ENCODE data around the gene UBE2F.
"Not testable (repeated sequence)": the region's sequence is repeated elsewhere in the genome, so short reads cannot be mapped to it uniquely, and the experiment has no call there.

The UBE2F gene

GRCh38 chr2:238042090-238042489 lies 75.3 kb downstream of the UBE2F start:
- no peak for DNase-seq (ENCODE audit: extremely low read depth in 1 of 2, low read depth in 1 of 2)

- no peak for DNase-seq (ENCODE audit: extremely low read depth in 1 of 2, low read depth in 1 of 2)
Observed at GRCh38 chr2:238042849-238043584, 76.2 kb downstream of the UBE2F start.

- no peak for DNase-seq (ENCODE audit: extremely low read depth in 1 of 2, low read depth in 1 of 2)
Observed at GRCh38 chr2:238043851-238044250, 77.0 kb downstream of the UBE2F start.

GRCh38 chr2:238045575-238045974 lies 78.8 kb downstream of the UBE2F start:
- no peak for DNase-seq (ENCODE audit: extremely low read depth in 1 of 2, low read depth in 1 of 2)

- DNase-seq (ENCODE audit: extremely low read depth in 1 of 2, low read depth in 1 of 2) = no peak
Observed at GRCh38 chr2:238046725-238047270, 80.0 kb downstream of the UBE2F start.

- no peak for DNase-seq (ENCODE audit: extremely low read depth in 1 of 2, low read depth in 1 of 2)
Observed at GRCh38 chr2:238053191-238053776, 86.5 kb downstream of the UBE2F start.

- DNase-seq (ENCODE audit: extremely low read depth in 1 of 2, low read depth in 1 of 2) = no peak
Observed at GRCh38 chr2:238055841-238056240, 89.0 kb downstream of the UBE2F start.

GRCh38 chr2:238057696-238058575 lies 91.1 kb downstream of the UBE2F start:
- not testable (repeated sequence) for DNase-seq (ENCODE audit: extremely low read depth in 1 of 2, low read depth in 1 of 2)

- no peak for DNase-seq (ENCODE audit: extremely low read depth in 1 of 2, low read depth in 1 of 2)
Observed at GRCh38 chr2:238059505-238059904, 92.7 kb downstream of the UBE2F start.

GRCh38 chr2:238060096-238060541 lies 93.3 kb downstream of the UBE2F start:
- no peak for DNase-seq (ENCODE audit: extremely low read depth in 1 of 2, low read depth in 1 of 2)

- peak; percentile 93 to 95 for DNase-seq (ENCODE audit: extremely low read depth in 1 of 2, low read depth in 1 of 2)
Observed at GRCh38 chr2:238060542-238061314, 93.9 kb downstream of the UBE2F start, which contains the start of gene SCLY. Gene SCLY, plus strand, starts transcription at chr2:238061001. Its CDS starts 54 bp downstream, at chr2:238061055.

GRCh38 chr2:238061315-238062202 lies 94.7 kb downstream of the UBE2F start:
- peak in 1 of 2 donors; percentile 18 for DNase-seq (ENCODE audit: extremely low read depth in 1 of 2, low read depth in 1 of 2)

GRCh38 chr2:238063414-238064189 lies 96.8 kb downstream of the UBE2F start:
- no peak for DNase-seq (ENCODE audit: extremely low read depth in 1 of 2, low read depth in 1 of 2)

- DNase-seq (ENCODE audit: extremely low read depth in 1 of 2, low read depth in 1 of 2) = no peak
Observed at GRCh38 chr2:238064376-238064775, 97.6 kb downstream of the UBE2F start.

- DNase-seq (ENCODE audit: extremely low read depth in 1 of 2, low read depth in 1 of 2) = no peak
Observed at GRCh38 chr2:238065071-238065846, 98.4 kb downstream of the UBE2F start.

- DNase-seq (ENCODE audit: extremely low read depth in 1 of 2, low read depth in 1 of 2) = no peak
Observed at GRCh38 chr2:238066218-238066617, 99.4 kb downstream of the UBE2F start.

- not testable (repeated sequence) for DNase-seq (ENCODE audit: extremely low read depth in 1 of 2, low read depth in 1 of 2)
Observed at GRCh38 chr2:238066718-238067117, 99.9 kb downstream of the UBE2F start.

- no peak for DNase-seq (ENCODE audit: extremely low read depth in 1 of 2, low read depth in 1 of 2)
Observed at GRCh38 chr2:238067939-238068338, 101.1 kb downstream of the UBE2F start.

Measured in stimulated activated CD8-positive, alpha-beta memory T cell treated with anti-CD3 and anti-CD28 coated beads, Interleukin-7, amount 100 ng/mL, for 48 hours (primary cell).